ENCODE measurements around the gene DRC1. TPM values are rescaled to one million over a fixed set of nuclear protein-coding genes. Genes with fewer than 3 reads are reported as not detected.

The DRC1 gene
- total RNA-seq, 1 experiment from 2014 or later = not detected

DNA sequence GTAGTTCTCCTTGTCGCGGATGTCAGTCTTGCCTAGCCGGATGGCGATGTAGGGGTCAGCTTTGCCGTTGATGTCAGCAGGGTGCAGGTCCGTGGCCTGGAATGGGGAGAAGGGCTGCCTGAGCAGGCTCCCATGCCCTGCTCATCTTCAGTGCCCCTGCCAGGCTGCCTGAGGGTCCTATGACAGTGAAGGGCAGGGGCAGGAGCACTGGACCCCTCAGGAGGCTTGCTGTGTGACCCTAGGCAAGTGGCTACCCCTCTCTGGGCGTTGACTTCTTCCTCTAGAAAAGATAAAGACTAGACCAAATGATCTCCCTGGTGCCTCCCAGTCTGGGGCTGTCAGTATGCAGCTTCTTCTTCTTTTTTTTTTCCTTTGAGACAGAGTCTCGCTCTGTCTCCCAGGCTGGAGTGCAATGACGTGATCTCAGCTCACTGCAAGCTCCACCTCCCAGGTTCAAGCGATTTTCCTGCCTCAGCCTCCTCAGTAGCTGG is 64.3 kb downstream of the DRC1 start:
- Histone ChIP-seq H4K91ac (ENCODE audit: insufficient read length, low read depth, low read length) (no peak overlapping the region), H4K8ac (replicated peaks; ENCODE audit: insufficient read length, low read depth, low read length) (no peak overlapping the region), H3K23me2 (ENCODE audit: insufficient read length, low read depth, low read length, poor library complexity, severe bottlenecking) (no peaks in the 10 kb centered on the region), H2BK15ac (ENCODE audit: low read depth, low read length) (no peak overlapping the region), H2AFZ (ENCODE audit: low read length) (no peak overlapping the region), H3K14ac (ENCODE audit: insufficient read depth, low read length) (no peak overlapping the region), H3K18ac (ENCODE audit: insufficient read length, low read depth, low read length) (no peak overlapping the region), H2BK20ac (ENCODE audit: low read depth, low read length, poor library complexity, severe bottlenecking) (no peak overlapping the region), H3K4me1 (ENCODE audit: insufficient read depth, low read length) (no peaks in the 10 kb centered on the region), H3K23ac (ENCODE audit: insufficient read length, low read depth, low read length) (no peak overlapping the region), H2BK5ac (ENCODE audit: insufficient read length, low read length) (no peak overlapping the region), H3K9me3 (ENCODE audit: control insufficient read depth, low read depth, low read length) (no peaks in the 10 kb centered on the region), H2AK5ac (ENCODE audit: insufficient read length, low read length) (no peak overlapping the region), H3K79me1 (ENCODE audit: insufficient read depth, low read depth, low read length, poor library complexity, severe bottlenecking) (no peaks in the 10 kb centered on the region), H2BK12ac (ENCODE audit: insufficient read length, low read depth, low read length) (no peak overlapping the region), H4K20me1 (ENCODE audit: control insufficient read depth, insufficient read depth, insufficient read length) (no peaks in the 10 kb centered on the region), H3K4me2 (ENCODE audit: insufficient read depth, insufficient read length, low read length) (no peak overlapping the region), H3K4ac (ENCODE audit: low read depth, low read length) (no peak overlapping the region), H3K27me3 (ENCODE audit: insufficient read depth, low read length) (no peaks in the 10 kb centered on the region), H3T11ph (ENCODE audit: low read length) (no peak overlapping the region), H3K56ac (ENCODE audit: insufficient read length, low read depth, low read length) (no peak overlapping the region), H3K27ac (ENCODE audit: insufficient read length, low read depth, low read length) (no peak overlapping the region), H2BK120ac (ENCODE audit: low read depth, low read length, poor library complexity, severe bottlenecking) (no peak overlapping the region), H4K5ac (ENCODE audit: insufficient read length, low read depth, low read length) (no peak overlapping the region), H3K9ac (ENCODE audit: extremely low read depth, insufficient read length, low read length) (no peak overlapping the region), H3K79me2 (ENCODE audit: insufficient read depth, low read length) (no peaks in the 10 kb centered on the region)
- DNase-seq = no peak
- Mint-ChIP-seq H3K27ac (no peak overlapping the region), H3K4me3 (no peak overlapping the region), H3K27me3 (ENCODE audit: low read depth) (no peaks in the 10 kb centered on the region), H3K36me3 (ENCODE audit: insufficient read depth in 1 of 3, low read depth in 3 of 3) (no peaks in the 10 kb centered on the region), H3K4me1 (peaks cover 34 to 45% of the 10 kb centered on the region in 2 experiments), H3K9me3 (peaks cover 0 to 7% of the 10 kb centered on the region in 2 experiments; a peak in 2 of 5 replicates)
- TF ChIP-seq, protein P1, sequence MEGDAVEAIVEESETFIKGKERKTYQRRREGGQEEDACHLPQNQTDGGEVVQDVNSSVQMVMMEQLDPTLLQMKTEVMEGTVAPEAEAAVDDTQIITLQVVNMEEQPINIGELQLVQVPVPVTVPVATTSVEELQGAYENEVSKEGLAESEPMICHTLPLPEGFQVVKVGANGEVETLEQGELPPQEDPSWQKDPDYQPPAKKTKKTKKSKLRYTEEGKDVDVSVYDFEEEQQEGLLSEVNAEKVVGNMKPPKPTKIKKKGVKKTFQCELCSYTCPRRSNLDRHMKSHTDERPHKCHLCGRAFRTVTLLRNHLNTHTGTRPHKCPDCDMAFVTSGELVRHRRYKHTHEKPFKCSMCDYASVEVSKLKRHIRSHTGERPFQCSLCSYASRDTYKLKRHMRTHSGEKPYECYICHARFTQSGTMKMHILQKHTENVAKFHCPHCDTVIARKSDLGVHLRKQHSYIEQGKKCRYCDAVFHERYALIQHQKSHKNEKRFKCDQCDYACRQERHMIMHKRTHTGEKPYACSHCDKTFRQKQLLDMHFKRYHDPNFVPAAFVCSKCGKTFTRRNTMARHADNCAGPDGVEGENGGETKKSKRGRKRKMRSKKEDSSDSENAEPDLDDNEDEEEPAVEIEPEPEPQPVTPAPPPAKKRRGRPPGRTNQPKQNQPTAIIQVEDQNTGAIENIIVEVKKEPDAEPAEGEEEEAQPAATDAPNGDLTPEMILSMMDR (conservative IDR thresholded peaks at IDR 0.05) = no peak
- no CpG with 5 or more reads among the region's 10 CpGs for WGBS (ENCODE audit: extremely low coverage, insufficient read length, low lambda C conversion rate)
